ENCODE data around the gene LPP. TPM values are rescaled to one million over a fixed set of nuclear protein-coding genes. Genes with fewer than 3 reads are reported as not detected.

LPP gene
- total RNA-seq, 1 experiment from 2014 or later: 148 TPM

DNA sequence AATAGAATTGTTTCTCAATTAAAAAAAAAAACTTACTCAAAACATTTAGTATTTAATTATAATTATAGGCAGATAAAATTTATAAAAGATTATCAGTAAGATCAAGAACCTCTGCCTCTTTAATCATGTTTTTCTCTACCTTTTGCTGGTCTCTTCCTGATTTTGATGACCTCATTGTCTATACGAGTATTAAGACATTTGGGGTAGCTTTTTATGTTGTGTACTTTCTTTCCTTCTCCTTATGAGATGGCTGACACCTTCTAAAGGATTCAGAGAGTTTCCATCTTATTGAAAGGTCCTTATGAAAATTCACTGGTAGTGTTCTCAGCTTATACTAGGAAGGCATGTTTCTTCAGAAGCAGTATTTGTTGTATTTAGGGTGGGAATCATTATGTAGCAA is 426.3 kb downstream of the LPP start:
- no TSS peak for BruUV-seq (replicated peaks)
- Histone ChIP-seq H3F3A (ENCODE audit: insufficient read depth, low read depth) (no peaks in the 10 kb centered on the region), H3K4me3 (no peak overlapping the region), H3K9me2 (ENCODE audit: insufficient read depth) (peaks cover 2% of the 10 kb centered on the region; the same call in 1 of the 2 replicates), H3K79me2 (ENCODE audit: low read depth) (no peaks in the 10 kb centered on the region), H3K36me3 (ENCODE audit: low read depth) (peaks cover 14% of the 10 kb centered on the region; the same call in 1 of the 2 replicates), H3K9me3 (ENCODE audit: insufficient read depth, low read depth) (no peaks in the 10 kb centered on the region), H2AFZ (no peak overlapping the region), H4K20me1 (ENCODE audit: insufficient read depth) (no peaks in the 10 kb centered on the region), H3K27me3 (ENCODE audit: insufficient read depth, low read depth) (no peaks in the 10 kb centered on the region), H3K27ac (no peak overlapping the region), H3K4me2 (no peak overlapping the region), H3K4me1 (replicated peaks; ENCODE audit: insufficient read depth) (peaks cover 9% of the 10 kb centered on the region)
- TF ChIP-seq, protein P1, sequence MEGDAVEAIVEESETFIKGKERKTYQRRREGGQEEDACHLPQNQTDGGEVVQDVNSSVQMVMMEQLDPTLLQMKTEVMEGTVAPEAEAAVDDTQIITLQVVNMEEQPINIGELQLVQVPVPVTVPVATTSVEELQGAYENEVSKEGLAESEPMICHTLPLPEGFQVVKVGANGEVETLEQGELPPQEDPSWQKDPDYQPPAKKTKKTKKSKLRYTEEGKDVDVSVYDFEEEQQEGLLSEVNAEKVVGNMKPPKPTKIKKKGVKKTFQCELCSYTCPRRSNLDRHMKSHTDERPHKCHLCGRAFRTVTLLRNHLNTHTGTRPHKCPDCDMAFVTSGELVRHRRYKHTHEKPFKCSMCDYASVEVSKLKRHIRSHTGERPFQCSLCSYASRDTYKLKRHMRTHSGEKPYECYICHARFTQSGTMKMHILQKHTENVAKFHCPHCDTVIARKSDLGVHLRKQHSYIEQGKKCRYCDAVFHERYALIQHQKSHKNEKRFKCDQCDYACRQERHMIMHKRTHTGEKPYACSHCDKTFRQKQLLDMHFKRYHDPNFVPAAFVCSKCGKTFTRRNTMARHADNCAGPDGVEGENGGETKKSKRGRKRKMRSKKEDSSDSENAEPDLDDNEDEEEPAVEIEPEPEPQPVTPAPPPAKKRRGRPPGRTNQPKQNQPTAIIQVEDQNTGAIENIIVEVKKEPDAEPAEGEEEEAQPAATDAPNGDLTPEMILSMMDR (conservative IDR thresholded peaks at IDR 0.05): no peak
- no peak for TF ChIP-seq EZH2 (IDR thresholded peaks at IDR 0.05; ENCODE audit: low read depth)
- POLR2A ChIA-PET (ENCODE audit: unreplicated experiment): no interaction called here
- intact Hi-C loops (cut with micrococcal nuclease; ENCODE audit: unreplicated experiment): no loop called here
- CTCF ChIA-PET: no interaction called here
- DNase-seq: no peak

DNA sequence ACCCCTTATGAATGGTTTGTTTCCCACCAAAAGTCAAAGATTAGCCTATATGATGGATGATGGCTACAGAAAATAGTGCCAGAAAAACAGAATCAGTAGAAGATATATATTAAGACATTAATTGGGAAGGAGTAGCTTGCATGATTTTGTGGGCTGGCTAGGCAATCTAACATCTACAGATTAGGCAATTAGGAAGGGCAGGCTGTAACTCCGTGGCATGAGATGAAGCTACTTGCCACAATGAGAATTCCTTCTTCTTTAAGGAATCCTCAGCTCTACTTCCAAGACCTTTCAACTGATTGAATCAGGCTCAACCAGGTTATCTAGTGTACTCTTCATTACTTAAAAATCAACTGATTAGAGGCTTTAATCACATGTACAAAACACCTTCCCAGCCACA is 426.7 kb downstream of the LPP start:
- no TSS peak for BruUV-seq (replicated peaks)
- no peak for DNase-seq
- intact Hi-C loops (cut with micrococcal nuclease; ENCODE audit: unreplicated experiment): no loop called here
- Histone ChIP-seq H4K20me1 (ENCODE audit: insufficient read depth) (no peaks in the 10 kb centered on the region), H2AFZ (no peak overlapping the region), H3K27ac (no peak overlapping the region), H3K4me2 (no peak overlapping the region), H3K36me3 (ENCODE audit: low read depth) (peaks cover 14% of the 10 kb centered on the region; the same call in 1 of the 2 replicates), H3K4me1 (replicated peaks; ENCODE audit: insufficient read depth) (peaks cover 9% of the 10 kb centered on the region), H3K79me2 (ENCODE audit: low read depth) (no peaks in the 10 kb centered on the region), H3K9me3 (ENCODE audit: insufficient read depth, low read depth) (no peaks in the 10 kb centered on the region), H3K9me2 (ENCODE audit: insufficient read depth) (peaks cover under 1% of the 10 kb centered on the region; the same call in 1 of the 2 replicates), H3K27me3 (ENCODE audit: insufficient read depth, low read depth) (no peaks in the 10 kb centered on the region), H3F3A (ENCODE audit: insufficient read depth, low read depth) (no peaks in the 10 kb centered on the region), H3K4me3 (no peak overlapping the region)
- ChIA-PET POLR2A (ENCODE audit: unreplicated experiment) (no interaction called here), CTCF (no interaction called here)
- no peak for TF ChIP-seq EZH2 (IDR thresholded peaks at IDR 0.05; ENCODE audit: low read depth)
- TF ChIP-seq, protein P1 (conservative IDR thresholded peaks at IDR 0.05): no peak

DNA sequence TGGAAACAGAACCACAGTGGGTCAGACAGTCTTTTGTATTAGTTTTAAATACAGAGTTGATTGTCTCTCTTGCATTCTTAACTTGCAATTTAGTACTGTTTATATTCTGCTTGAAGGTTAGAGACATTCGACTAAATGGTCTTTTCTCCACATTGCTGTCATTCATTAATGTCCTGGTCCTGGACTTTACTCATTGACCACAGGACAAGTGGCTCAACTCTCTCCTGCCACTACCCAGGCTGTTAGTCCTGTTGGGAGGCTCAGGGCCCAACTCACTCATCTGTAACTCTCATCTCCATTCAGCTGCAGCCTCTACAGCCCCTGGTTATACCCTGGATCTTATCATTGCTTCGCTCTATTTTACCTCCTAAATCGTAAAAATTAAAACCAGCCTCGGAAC is 427.4 kb downstream of the LPP start:
- H3K4me3 ChIP-seq: no peak overlapping the region
- no peaks in the 10 kb centered on the region for H3K9me2 ChIP-seq (ENCODE audit: insufficient read depth)
- H2AFZ ChIP-seq: no peak overlapping the region
- no peaks in the 10 kb centered on the region for H3K79me2 ChIP-seq (ENCODE audit: low read depth)
- peaks cover 9% of the 10 kb centered on the region for H3K4me1 ChIP-seq (replicated peaks; ENCODE audit: insufficient read depth)
- H3K27ac ChIP-seq: no peak overlapping the region
- ChIA-PET POLR2A (ENCODE audit: unreplicated experiment) (no interaction called here), CTCF (no interaction called here)
- H3K27me3 ChIP-seq (ENCODE audit: insufficient read depth, low read depth): no peaks in the 10 kb centered on the region
- BruUV-seq (replicated peaks): no TSS peak
- no peaks in the 10 kb centered on the region for H3K9me3 ChIP-seq (ENCODE audit: insufficient read depth, low read depth)
- peaks cover 14% of the 10 kb centered on the region; the same call in 1 of the 2 replicates for H3K36me3 ChIP-seq (ENCODE audit: low read depth)
- H4K20me1 ChIP-seq (ENCODE audit: insufficient read depth): no peaks in the 10 kb centered on the region
- no peak for DNase-seq
- H3K4me2 ChIP-seq: no peak overlapping the region
- TF ChIP-seq, protein P1 (conservative IDR thresholded peaks at IDR 0.05): no peak
- TF ChIP-seq EZH2 (IDR thresholded peaks at IDR 0.05; ENCODE audit: low read depth): no peak
- H3F3A ChIP-seq (ENCODE audit: insufficient read depth, low read depth): no peaks in the 10 kb centered on the region
- intact Hi-C loops (cut with micrococcal nuclease; ENCODE audit: unreplicated experiment): no loop called here

Data from PC-9 (cell line).